ENCODE measurements around the gene TMCC2. TPM values are rescaled to one million over a fixed set of nuclear protein-coding genes. Genes with fewer than 3 reads are reported as not detected.

The TMCC2 gene
- total and polyA plus RNA-seq, 2 experiments from 2014 or later: 2.6 to 9.9 TPM

GRCh38 chr1:205187420-205187819 is 40.3 kb upstream of the TMCC2 start (continued):
- TF ChIP-seq CTCF (conservative IDR thresholded peaks at IDR 0.05; ENCODE audit: low read depth in 2 of 2) (no peak), NANOG (IDR thresholded peaks at IDR 0.05; ENCODE audit: borderline replicate concordance) (no peak), JUNB (IDR thresholded peaks at IDR 0.05; ENCODE audit: unreplicated experiment) (no peak)

DNA sequence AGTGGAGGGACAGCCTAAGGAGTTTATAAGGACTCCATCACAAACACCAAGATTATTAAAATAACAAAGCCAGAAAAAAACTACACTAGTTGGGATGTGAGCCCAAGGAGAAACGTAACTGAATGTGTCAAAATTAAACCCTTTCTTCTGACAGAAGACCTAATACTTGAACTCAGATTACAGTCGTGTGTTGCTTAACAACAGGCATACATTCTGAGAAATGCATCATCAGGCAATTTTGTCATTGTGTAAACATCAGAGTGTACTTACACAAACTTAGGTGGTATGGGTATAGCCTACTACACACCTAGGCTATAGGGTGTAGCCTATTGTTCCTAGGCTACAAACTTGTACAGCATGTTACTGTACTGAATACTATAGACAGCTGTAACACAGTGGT is 39.6 kb upstream of the TMCC2 start:
- no peaks in the 10 kb centered on the region; the same call in none of the 3 replicates for H3K36me3 Mint-ChIP-seq (ENCODE audit: low read depth)
- ATAC-seq (no peak), DNase-seq (ENCODE audit: low spot score) (no peak)
- no peaks in the 10 kb centered on the region; the same call in 1 of the 2 replicates for H3F3A ChIP-seq (replicated peaks; ENCODE audit: low read depth)
- no peaks in the 10 kb centered on the region for H3K36me3 ChIP-seq (ENCODE audit: insufficient read depth)
- peaks cover 58% of the 10 kb centered on the region for H3K4me1 Mint-ChIP-seq
- no peak overlapping the region for H2AFZ ChIP-seq
- H3K4me3 Mint-ChIP-seq: peak overlapping the region; percentile 11
- peak overlapping the region; percentile 4; the same call in 1 of the 2 replicates for H3K4me3 ChIP-seq
- H3K79me2 ChIP-seq (replicated peaks; ENCODE audit: insufficient read depth): peaks cover 38% of the 10 kb centered on the region
- H3K27ac ChIP-seq (ENCODE audit: low read depth): no peak overlapping the region
- no peak for TF ChIP-seq EZH2 (IDR thresholded peaks at IDR 0.05; ENCODE audit: low read depth, unreplicated experiment)
- H3K27ac Mint-ChIP-seq: no peak overlapping the region
- H4K20me1 ChIP-seq (replicated peaks; ENCODE audit: insufficient read depth): no peaks in the 10 kb centered on the region
- H3K9me2 ChIP-seq (ENCODE audit: insufficient read depth): no peaks in the 10 kb centered on the region
- peak overlapping the region; percentile 27 for H3K4me2 ChIP-seq
- no peaks in the 10 kb centered on the region for H3K9me3 Mint-ChIP-seq
- H3K4me1 ChIP-seq (ENCODE audit: insufficient read depth): peaks cover 54% of the 10 kb centered on the region
- no peaks in the 10 kb centered on the region for H3K27me3 Mint-ChIP-seq (ENCODE audit: insufficient read depth, low read depth, poor library complexity)
- no peaks in the 10 kb centered on the region for H3K27me3 ChIP-seq (ENCODE audit: insufficient read depth)

DNA sequence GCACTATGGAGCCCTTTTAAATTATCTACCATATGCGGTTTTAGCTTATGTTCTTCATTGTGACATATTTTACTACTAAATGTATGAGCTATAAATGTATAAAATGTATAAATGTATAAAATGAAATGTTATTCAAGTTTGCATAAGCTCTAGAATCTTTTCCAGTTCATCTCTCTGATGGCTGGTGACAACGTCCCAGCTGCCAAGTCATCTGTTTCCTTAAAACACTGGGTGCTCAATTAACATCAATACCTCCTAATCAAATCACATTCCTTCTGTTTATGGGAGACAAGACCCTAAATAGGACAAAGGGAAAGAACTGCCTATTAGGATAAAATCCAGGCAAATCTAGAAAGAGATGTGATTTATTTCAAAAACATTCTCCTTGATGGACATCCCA is 39.1 kb upstream of the TMCC2 start:
- no peak overlapping the region for H3K27ac ChIP-seq (ENCODE audit: low read depth)
- no peak overlapping the region for H3K4me3 ChIP-seq
- DNase-seq (ENCODE audit: low spot score): no peak
- no peak overlapping the region for H2AFZ ChIP-seq
- peaks cover 38% of the 10 kb centered on the region for H3K79me2 ChIP-seq (replicated peaks; ENCODE audit: insufficient read depth)
- peaks cover 62% of the 10 kb centered on the region for H3K4me1 Mint-ChIP-seq
- no peaks in the 10 kb centered on the region; the same call in none of the 3 replicates for H3K36me3 Mint-ChIP-seq (ENCODE audit: low read depth)
- H3K4me3 Mint-ChIP-seq: no peak overlapping the region
- H3K27me3 Mint-ChIP-seq (ENCODE audit: insufficient read depth, low read depth, poor library complexity): no peaks in the 10 kb centered on the region
- no peak overlapping the region for H3K27ac Mint-ChIP-seq
- peaks cover 57% of the 10 kb centered on the region for H3K4me1 ChIP-seq (ENCODE audit: insufficient read depth)
- H3K9me2 ChIP-seq (ENCODE audit: insufficient read depth): no peaks in the 10 kb centered on the region
- H3K27me3 ChIP-seq (ENCODE audit: insufficient read depth): no peaks in the 10 kb centered on the region
- no peaks in the 10 kb centered on the region for H4K20me1 ChIP-seq (replicated peaks; ENCODE audit: insufficient read depth)
- no peak for ATAC-seq
- no peaks in the 10 kb centered on the region; the same call in 1 of the 2 replicates for H3F3A ChIP-seq (replicated peaks; ENCODE audit: low read depth)
- H3K4me2 ChIP-seq: 0 out of 2 replicates have a peak overlapping the region, but pooled peaks have one; percentile 5
- H3K36me3 ChIP-seq (ENCODE audit: insufficient read depth): no peaks in the 10 kb centered on the region
- no peaks in the 10 kb centered on the region for H3K9me3 Mint-ChIP-seq
- TF ChIP-seq, protein P1, sequence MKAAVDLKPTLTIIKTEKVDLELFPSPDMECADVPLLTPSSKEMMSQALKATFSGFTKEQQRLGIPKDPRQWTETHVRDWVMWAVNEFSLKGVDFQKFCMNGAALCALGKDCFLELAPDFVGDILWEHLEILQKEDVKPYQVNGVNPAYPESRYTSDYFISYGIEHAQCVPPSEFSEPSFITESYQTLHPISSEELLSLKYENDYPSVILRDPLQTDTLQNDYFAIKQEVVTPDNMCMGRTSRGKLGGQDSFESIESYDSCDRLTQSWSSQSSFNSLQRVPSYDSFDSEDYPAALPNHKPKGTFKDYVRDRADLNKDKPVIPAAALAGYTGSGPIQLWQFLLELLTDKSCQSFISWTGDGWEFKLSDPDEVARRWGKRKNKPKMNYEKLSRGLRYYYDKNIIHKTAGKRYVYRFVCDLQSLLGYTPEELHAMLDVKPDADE (IDR thresholded peaks at IDR 0.05): no peak
- TF ChIP-seq STAT1 (IDR thresholded peaks at IDR 0.05; ENCODE audit: unreplicated experiment) (no peak), EZH2 (IDR thresholded peaks at IDR 0.05; ENCODE audit: low read depth, unreplicated experiment) (no peak), JUNB (IDR thresholded peaks at IDR 0.05; ENCODE audit: unreplicated experiment) (no peak), ZNF462 (CRISPR knock-in tag; IDR thresholded peaks at IDR 0.05) (no peak)

Data from GM23338 (cell line).